ENCODE results near the gene SLC4A11. TPM values are rescaled to one million over a fixed set of nuclear protein-coding genes. Genes with fewer than 3 reads are reported as not detected.

Gene SLC4A11
- total RNA-seq, 4 donors from 2014 or later = 0.20 to 1.4 (median 0.69) TPM

- peak; percentile 37 for DNase-seq
- in situ Hi-C loops (cut with MboI; ENCODE audit: low pct_ligation_motif_present in 1 of 4, low pct_unique_long_range_greater_than_20kb in 1 of 4, low sequenced_read_pairs in 3 of 4) = no loop called here
These were observed 35.5 kb downstream of the SLC4A11 start for GRCh38 chr20:3203315-3204123.

GRCh38 chr20:3202965-3203314 is 36.0 kb downstream of the SLC4A11 start:
- Histone ChIP-seq H3K4me1 (peaks cover 6 to 12% (median 11%) of the 10 kb centered on the region in 4 donors), H3K36me3 (peaks cover 0 to 20% (median 12%) of the 10 kb centered on the region in 4 donors), H3K27me3 (no peaks in the 10 kb centered on the region), H3K9me3 (no peaks in the 10 kb centered on the region), H3K4me3 (peak overlapping the region in 3 of 4 donors; percentile 60 to 84 (median 67)), H3K27ac (peak overlapping the region; percentile 86 to 95 (median 90))
- intact Hi-C loops (cut with DNase I; ENCODE audit: low total_unique reads) (no loop called here), in situ Hi-C loops (cut with MboI; ENCODE audit: low pct_ligation_motif_present in 1 of 4, low pct_unique_long_range_greater_than_20kb in 1 of 4, low sequenced_read_pairs in 3 of 4) (no loop called here)
- TF ChIP-seq POLR2A (IDR thresholded peaks at IDR 0.05) (no peak), EP300 (IDR thresholded peaks at IDR 0.05; ENCODE audit: low read depth) (no peak), POLR2AphosphoS5 (IDR thresholded peaks at IDR 0.05) (no peak), CTCF (IDR thresholded peaks at IDR 0.05) (no peak)
- no peak for DNase-seq
- WGBS, 2 donors (ENCODE audit: low coverage in 1 of 2) = 49% methylated on average over 9 of the region's 9 CpGs; no CpG with 5 or more reads in 1 of the 2 donors

More at GRCh38 chr20:3203315-3204123, 35.5 kb downstream of the SLC4A11 start:
- Histone ChIP-seq H3K36me3 (peaks cover 0 to 20% (median 12%) of the 10 kb centered on the region in 4 donors), H3K4me3 (peak overlapping the region; percentile 60 to 86 (median 76)), H3K4me1 (peaks cover 6 to 17% (median 15%) of the 10 kb centered on the region in 4 donors), H3K27me3 (no peaks in the 10 kb centered on the region), H3K9me3 (no peaks in the 10 kb centered on the region), H3K27ac (peak overlapping the region; percentile 86 to 95 (median 90))
- intact Hi-C loops (cut with DNase I; ENCODE audit: low total_unique reads) = no loop called here
- no peak for TF ChIP-seq POLR2A (IDR thresholded peaks at IDR 0.05)
- TF ChIP-seq CTCF (IDR thresholded peaks at IDR 0.05) = no peak
- TF ChIP-seq POLR2AphosphoS5 (IDR thresholded peaks at IDR 0.05) = no peak
- no peak for TF ChIP-seq EP300 (IDR thresholded peaks at IDR 0.05; ENCODE audit: low read depth)
- WGBS, 2 donors (ENCODE audit: low coverage in 1 of 2) = 8% methylated on average over 29 of the region's 31 CpGs; no CpG with 5 or more reads in 1 of the 2 donors

GRCh38 chr20:3199976-3200755 is 38.8 kb downstream of the SLC4A11 start:
- H3K4me3 ChIP-seq = no peak overlapping the region
- H3K9me3 ChIP-seq = no peaks in the 10 kb centered on the region
- intact Hi-C loops (cut with DNase I; ENCODE audit: low total_unique reads) (no loop called here), in situ Hi-C loops (cut with MboI; ENCODE audit: low pct_ligation_motif_present in 1 of 4, low pct_unique_long_range_greater_than_20kb in 1 of 4, low sequenced_read_pairs in 3 of 4) (no loop called here)
- H3K36me3 ChIP-seq = peaks cover 0 to 31% (median 12%) of the 10 kb centered on the region in 4 donors
- peaks cover 6 to 12% (median 11%) of the 10 kb centered on the region in 4 donors for H3K4me1 ChIP-seq
- TF ChIP-seq CTCF (IDR thresholded peaks at IDR 0.05) (no peak), EP300 (IDR thresholded peaks at IDR 0.05; ENCODE audit: low read depth) (no peak), POLR2A (IDR thresholded peaks at IDR 0.05) (no peak), POLR2AphosphoS5 (IDR thresholded peaks at IDR 0.05) (no peak)
- H3K27ac ChIP-seq = no peak overlapping the region
- DNase-seq = no peak
- WGBS, 2 donors (ENCODE audit: low coverage in 1 of 2) = 91 to 94% methylated on average over 7 to 27 of the region's 27 CpGs
- no peaks in the 10 kb centered on the region for H3K27me3 ChIP-seq

DNA sequence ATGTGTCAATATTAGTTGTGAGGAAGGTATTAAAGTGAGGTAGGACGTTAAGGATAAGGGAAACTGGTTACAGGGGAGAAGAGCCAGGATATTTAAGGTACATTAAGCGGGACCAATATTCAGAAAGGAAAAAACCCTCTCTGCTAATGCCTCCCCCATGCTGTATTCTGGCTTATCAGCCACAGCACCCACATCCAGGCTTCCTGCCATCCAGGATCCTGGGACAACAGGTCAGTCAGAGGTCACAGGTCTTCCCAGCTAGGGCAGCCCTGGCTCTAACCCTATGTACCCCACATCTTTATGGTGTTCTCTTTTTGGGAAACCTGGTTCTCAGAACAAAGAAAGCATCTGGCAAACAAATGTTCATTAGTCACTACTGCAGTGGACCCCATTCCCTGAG is 39.8 kb downstream of the SLC4A11 start:
- H3K27me3 ChIP-seq = no peaks in the 10 kb centered on the region
- no peak for DNase-seq
- in situ Hi-C loops (cut with MboI; ENCODE audit: low pct_ligation_motif_present in 1 of 4, low pct_unique_long_range_greater_than_20kb in 1 of 4, low sequenced_read_pairs in 3 of 4) = no loop called here
- H3K36me3 ChIP-seq = peaks cover 0 to 40% (median 17%) of the 10 kb centered on the region in 4 donors
- no peaks in the 10 kb centered on the region for H3K9me3 ChIP-seq
- no peak overlapping the region for H3K4me3 ChIP-seq
- TF ChIP-seq CTCF (IDR thresholded peaks at IDR 0.05) (no peak), POLR2A (IDR thresholded peaks at IDR 0.05) (no peak), EP300 (IDR thresholded peaks at IDR 0.05; ENCODE audit: low read depth) (no peak), POLR2AphosphoS5 (IDR thresholded peaks at IDR 0.05) (no peak)
- H3K27ac ChIP-seq = no peak overlapping the region
- intact Hi-C loops (cut with DNase I; ENCODE audit: low total_unique reads) = no loop called here
- H3K4me1 ChIP-seq = peaks cover 6 to 12% (median 11%) of the 10 kb centered on the region in 4 donors
- WGBS, 2 donors (ENCODE audit: low coverage in 1 of 2) = 48% methylated on average over 2 of the region's 2 CpGs; no CpG with 5 or more reads in 1 of the 2 donors
